Keratinocyte (primary cell): Measurements from ENCODE around the gene SOD2.

Source experiments
- EZH2 ChIP-seq: IDR thresholded peaks from one replicate; pipeline ENCODE4 v1.6.1; 2012; ENCODE audit warnings: inconsistent platforms, mild to moderate bottlenecking, low read length, moderate library complexity
- TF ChIP-seq, protein P1 (sequence below), 3 experiments: IDR thresholded peaks in 1 of 3; conservative IDR thresholded peaks in 1 of 3; optimal IDR thresholded peaks in 1 of 3; 2 replicates in 2 of 3; 3 replicates in 1 of 3; pipeline versions ENCODE3 to v1.5.1; 2011; ENCODE audit warnings: low read length in 3 of 3, mild to moderate bottlenecking in 3 of 3, moderate library complexity in 2 of 3, control low read depth in 1 of 3, inconsistent platforms in 1 of 3; ENCODE audit not compliant: insufficient read depth in 2 of 3; ENCODE audit errors: extremely low read depth in 1 of 3

DNA sequence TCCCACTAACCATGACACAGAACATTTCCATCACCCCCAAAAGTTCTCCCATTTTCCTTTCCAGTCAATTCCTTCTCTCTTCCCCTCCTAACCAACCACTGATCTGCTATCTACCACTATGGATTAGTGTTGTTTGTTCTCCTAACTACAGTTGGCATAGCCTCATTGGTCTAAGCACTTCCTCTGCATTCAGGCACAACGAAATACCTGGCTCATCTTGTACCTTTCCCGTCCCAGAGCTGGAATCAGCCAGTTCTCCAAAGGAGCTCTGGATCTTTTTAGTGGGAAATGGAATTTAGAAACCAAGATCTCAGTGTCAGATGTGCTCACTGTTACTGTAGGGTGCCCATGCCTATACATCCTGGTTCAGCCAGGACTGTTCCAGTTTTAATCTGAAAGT is 30.2 kb upstream of the SOD2 start:
- TF ChIP-seq, protein P1, sequence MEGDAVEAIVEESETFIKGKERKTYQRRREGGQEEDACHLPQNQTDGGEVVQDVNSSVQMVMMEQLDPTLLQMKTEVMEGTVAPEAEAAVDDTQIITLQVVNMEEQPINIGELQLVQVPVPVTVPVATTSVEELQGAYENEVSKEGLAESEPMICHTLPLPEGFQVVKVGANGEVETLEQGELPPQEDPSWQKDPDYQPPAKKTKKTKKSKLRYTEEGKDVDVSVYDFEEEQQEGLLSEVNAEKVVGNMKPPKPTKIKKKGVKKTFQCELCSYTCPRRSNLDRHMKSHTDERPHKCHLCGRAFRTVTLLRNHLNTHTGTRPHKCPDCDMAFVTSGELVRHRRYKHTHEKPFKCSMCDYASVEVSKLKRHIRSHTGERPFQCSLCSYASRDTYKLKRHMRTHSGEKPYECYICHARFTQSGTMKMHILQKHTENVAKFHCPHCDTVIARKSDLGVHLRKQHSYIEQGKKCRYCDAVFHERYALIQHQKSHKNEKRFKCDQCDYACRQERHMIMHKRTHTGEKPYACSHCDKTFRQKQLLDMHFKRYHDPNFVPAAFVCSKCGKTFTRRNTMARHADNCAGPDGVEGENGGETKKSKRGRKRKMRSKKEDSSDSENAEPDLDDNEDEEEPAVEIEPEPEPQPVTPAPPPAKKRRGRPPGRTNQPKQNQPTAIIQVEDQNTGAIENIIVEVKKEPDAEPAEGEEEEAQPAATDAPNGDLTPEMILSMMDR (optimal IDR thresholded peaks at IDR 0.05 in 1 of 3, IDR thresholded peaks at IDR 0.05 in 1 of 3, conservative IDR thresholded peaks at IDR 0.05 in 1 of 3; ENCODE audit: extremely low read depth in 1 of 3, insufficient read depth in 2 of 3, low read length in 3 of 3): no peak
- no peak for TF ChIP-seq EZH2
